K562 (cell line): ENCODE measurements around the gene SGSM2. TPM values are rescaled to one million over a fixed set of nuclear protein-coding genes. Genes with fewer than 3 reads are reported as not detected.

ENCODE experiments used
- CREBBP ChIP-seq: IDR thresholded peaks from one replicate; pipeline ENCODE4 v1.6.1; 2012; ENCODE audit warnings: low read depth, mild to moderate bottlenecking, control low read depth, inconsistent platforms, low read length
- GTF2F1 ChIP-seq: IDR thresholded peaks from 2 replicates; pipeline ENCODE4 v1.6.1; 2011; ENCODE audit warnings: low read depth, low read length, improper control_type of control experiment
- KDM2B ChIP-seq: fragments of 250-450 bp; sonication (Bioruptor Pico); IDR thresholded peaks from 2 replicates; pipeline ENCODE4 v1.8.0; 2021; ENCODE audit warnings: mild to moderate bottlenecking, moderate library complexity
- MAFK ChIP-seq: IDR thresholded peaks from 2 replicates; pipeline ENCODE4 v1.6.1; 2011; ENCODE audit warnings: low read length, improper control_type of control experiment
- MBD2 ChIP-seq: sonication (generic); IDR thresholded peaks from 2 replicates; pipeline ENCODE4 v1.6.1; 2016; ENCODE audit warnings: low read depth, borderline replicate concordance
- MED1 ChIP-seq: sonication (generic); formaldehyde crosslinking; IDR thresholded peaks from 2 replicates; pipeline ENCODE4 v1.8.1; 2023; ENCODE audit warnings: missing genetic modification reagents, borderline replicate concordance
- MEF2D ChIP-seq: conservative IDR thresholded peaks from 2 replicates; pipeline ENCODE4 v1.6.1; 2016; ENCODE audit warnings: low read depth, missing genetic modification characterization, missing compliant biosample characterization
- NCOR1 ChIP-seq: fragments of 450-650 bp; IDR thresholded peaks from 2 replicates; pipeline ENCODE4 v1.6.1; 2016; ENCODE audit warnings: mild to moderate bottlenecking, moderate library complexity
- PTTG1 ChIP-seq: fragments of 450-650 bp; IDR thresholded peaks from 2 replicates; pipeline ENCODE4 v1.6.1; 2016; ENCODE audit warnings: low read depth, mild to moderate bottlenecking, missing genetic modification characterization, missing compliant biosample characterization
- TOE1 ChIP-seq, 2 experiments: fragments of 450-650 bp in 1 of 2; sonication (generic) in 1 of 2; formaldehyde crosslinking in 1 of 2; IDR thresholded peaks; 2 replicates each; pipeline versions ENCODE4 v1.7.1 to v1.8.0; 2016 to 2022; ENCODE audit warnings: borderline replicate concordance in 2 of 2, mild to moderate bottlenecking in 2 of 2, antibody characterized with exemption in 1 of 2, inconsistent platforms in 1 of 2, low read depth in 1 of 2, missing genetic modification reagents in 1 of 2, moderate library complexity in 1 of 2
- ZBTB1 ChIP-seq: sonication (generic); formaldehyde crosslinking; IDR thresholded peaks from 2 replicates; pipeline ENCODE4 v1.8.1; 2023; ENCODE audit warnings: missing genetic modification reagents, low read depth, mild to moderate bottlenecking, borderline replicate concordance
- ZC3H11A ChIP-seq: IDR thresholded peaks from 2 replicates; pipeline ENCODE4 v1.6.1; 2012; ENCODE audit warnings: low read depth, low read length, improper control_type of control experiment
- ZNF165 ChIP-seq: fragments of 250-450 bp; sonication (Bioruptor Pico); IDR thresholded peaks from 2 replicates; pipeline ENCODE4 v1.4.0; 2020; ENCODE audit warnings: borderline replicate concordance
- polyA plus RNA-seq, 8 experiments: library from polyadenylated mRNA; depleted of rRNA in 4 of 8; stranded (reverse) in 5 of 8; unstranded in 3 of 8; fragments of >200 nt; fragmentation: Nextera tagmentation in 2 of 8; fragmentation: Illumina TruSeq in 1 of 8; extraction: Ambion mirVana in 2 of 8; extraction: Trizol in 1 of 8; gene quantifications; 2 replicates each; pipeline versions ENCODE4 v1.2.1 to v1.2.3, GENCODE V29; 2011 to 2014; ENCODE audit warnings: inconsistent platforms in 1 of 8, missing spikeins in 1 of 8
- total RNA-seq, 7 experiments: library from RNA; depleted of rRNA in 6 of 7; stranded (reverse); fragments of >200 nt in 6 of 7; fragmentation: Illumina TruSeq in 2 of 7; extraction: Trizol in 2 of 7; gene quantifications; 2 replicates each; pipeline versions ENCODE4 v1.2.1 to v1.2.3, GENCODE V29; 2011 to 2021; ENCODE audit warnings: low replicate concordance in 1 of 7
- TF ChIP-seq, protein P1 (sequence below): fragments of 450-650 bp; formaldehyde crosslinking; IDR thresholded peaks from 2 replicates; pipeline ENCODE4 v1.4.0; 2022; ENCODE audit warnings: mild to moderate bottlenecking, moderate library complexity
- TF ChIP-seq, protein P2 (sequence below): fragments of 450-650 bp; IDR thresholded peaks from 2 replicates; pipeline ENCODE4 v1.6.1; 2016; ENCODE audit warnings: borderline replicate concordance

Gene SGSM2
- total and polyA plus RNA-seq, 9 of the 15 experiments (the other 6 are each of a cell fraction or from before 2014, with no cell fraction given) = 0.20 to 26.3 (median 14.8) TPM

DNA sequence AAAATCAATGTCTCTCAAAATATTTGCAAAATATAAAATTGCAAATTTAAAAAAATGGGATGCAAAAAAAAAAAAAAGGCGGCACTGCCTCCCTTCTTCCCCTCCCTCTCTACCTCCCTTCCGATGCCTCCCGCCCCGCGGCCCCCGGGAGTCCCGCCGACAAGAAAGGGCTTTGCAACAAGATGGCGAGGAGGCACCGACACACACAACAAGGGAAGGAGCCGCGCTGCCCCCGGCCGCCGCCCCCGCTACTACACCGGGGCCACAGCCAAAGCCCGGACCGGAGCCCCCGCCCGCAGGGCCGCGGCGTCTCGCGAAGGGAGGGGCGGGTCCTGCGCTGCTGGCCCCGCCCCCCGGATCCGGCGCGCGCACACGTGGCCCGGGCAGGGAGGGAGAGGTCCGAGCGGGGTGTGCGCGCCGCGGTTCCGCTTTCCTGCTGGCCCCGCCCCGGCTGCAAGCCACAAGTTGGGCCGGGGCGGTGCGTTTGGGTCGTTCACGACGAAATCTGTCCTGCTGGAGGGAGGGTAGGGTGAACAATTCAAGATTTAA is 63.6 kb downstream of the SGSM2 start, which contains the start of gene MNT (continued):
- TF ChIP-seq, protein P1, sequence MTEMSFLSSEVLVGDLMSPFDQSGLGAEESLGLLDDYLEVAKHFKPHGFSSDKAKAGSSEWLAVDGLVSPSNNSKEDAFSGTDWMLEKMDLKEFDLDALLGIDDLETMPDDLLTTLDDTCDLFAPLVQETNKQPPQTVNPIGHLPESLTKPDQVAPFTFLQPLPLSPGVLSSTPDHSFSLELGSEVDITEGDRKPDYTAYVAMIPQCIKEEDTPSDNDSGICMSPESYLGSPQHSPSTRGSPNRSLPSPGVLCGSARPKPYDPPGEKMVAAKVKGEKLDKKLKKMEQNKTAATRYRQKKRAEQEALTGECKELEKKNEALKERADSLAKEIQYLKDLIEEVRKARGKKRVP (CRISPR knock-in tag) = no peak
- TF ChIP-seq ZBTB1 (CRISPR knock-in tag) (no peak), TOE1 (IDR thresholded peaks at IDR 0.05; ENCODE audit: borderline replicate concordance) (no peak), TOE1 (CRISPR knock-in tag; IDR thresholded peaks at IDR 0.05; ENCODE audit: borderline replicate concordance, low read depth) (no peak), MAFK (no peak), KDM2B (no peak), ZC3H11A (no peak), MED1 (no peak), ZNF165 (CRISPR knock-in tag) (no peak), MEF2D (tag) (no peak), PTTG1 (tag) (no peak), MBD2 (no peak), CREBBP (no peak), NCOR1 (no peak), GTF2F1 (no peak)
- TF ChIP-seq, protein P2, sequence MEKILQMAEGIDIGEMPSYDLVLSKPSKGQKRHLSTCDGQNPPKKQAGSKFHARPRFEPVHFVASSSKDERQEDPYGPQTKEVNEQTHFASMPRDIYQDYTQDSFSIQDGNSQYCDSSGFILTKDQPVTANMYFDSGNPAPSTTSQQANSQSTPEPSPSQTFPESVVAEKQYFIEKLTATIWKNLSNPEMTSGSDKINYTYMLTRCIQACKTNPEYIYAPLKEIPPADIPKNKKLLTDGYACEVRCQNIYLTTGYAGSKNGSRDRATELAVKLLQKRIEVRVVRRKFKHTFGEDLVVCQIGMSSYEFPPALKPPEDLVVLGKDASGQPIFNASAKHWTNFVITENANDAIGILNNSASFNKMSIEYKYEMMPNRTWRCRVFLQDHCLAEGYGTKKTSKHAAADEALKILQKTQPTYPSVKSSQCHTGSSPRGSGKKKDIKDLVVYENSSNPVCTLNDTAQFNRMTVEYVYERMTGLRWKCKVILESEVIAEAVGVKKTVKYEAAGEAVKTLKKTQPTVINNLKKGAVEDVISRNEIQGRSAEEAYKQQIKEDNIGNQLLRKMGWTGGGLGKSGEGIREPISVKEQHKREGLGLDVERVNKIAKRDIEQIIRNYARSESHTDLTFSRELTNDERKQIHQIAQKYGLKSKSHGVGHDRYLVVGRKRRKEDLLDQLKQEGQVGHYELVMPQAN = no peak
